PC-9 (cell line): Measurements from ENCODE around the gene CDO1. TPM values are rescaled to one million over a fixed set of nuclear protein-coding genes. Genes with fewer than 3 reads are reported as not detected.

Experiments
- BruUV-seq: library from RNA; stranded (reverse); fragments of 400-500 nt; replicated peaks from 2 replicates; lab custom pipeline; 2021; lab: Mats Ljungman, UMichigan
- CTCF ChIA-PET: fragments of 300-600 bp; sonication (Branson Sonifier 250); formaldehyde crosslinking; loops from one replicate; lab custom pipeline; 2022; ENCODE audit warnings: antibody characterized with exemption; lab: Charles Lee
- POLR2A ChIA-PET: fragments of 300-600 bp; sonication (Branson Sonifier 250); formaldehyde crosslinking; loops from one replicate; lab custom pipeline; 2022; ENCODE audit warnings: antibody characterized with exemption; ENCODE audit not compliant: unreplicated experiment; lab: Charles Lee
- DNase-seq, 2 experiments: peaks; one replicate each; pipeline versions ENCODE4 v3.0.0 to v3.0.0-alpha.2; 2015 to 2022; ENCODE audit warnings: mixed read lengths in 1 of 2
- H2AFZ ChIP-seq: fragments of 200-600 bp; sonication (generic); 2 replicates; pipeline ENCODE4 v1.8.1; 2017; ENCODE audit warnings: antibody characterized with exemption
- H3F3A ChIP-seq: fragments of 200-600 bp; sonication (generic); 2 replicates; pipeline ENCODE4 v1.8.1; 2017; ENCODE audit warnings: antibody characterized with exemption, mild to moderate bottlenecking, low read depth; ENCODE audit not compliant: insufficient read depth
- H3K27ac ChIP-seq: fragments of 200-600 bp; sonication (generic); 2 replicates; pipeline ENCODE4 v1.6.1; 2016; ENCODE audit warnings: mixed run types
- H3K27me3 ChIP-seq: fragments of 200-600 bp; sonication (generic); 2 replicates; pipeline ENCODE4 v1.6.1; 2016; ENCODE audit warnings: low read depth, mixed run types; ENCODE audit not compliant: insufficient read depth
- H3K36me3 ChIP-seq: fragments of 200-600 bp; sonication (generic); 2 replicates; pipeline ENCODE4 v1.6.1; 2016; ENCODE audit warnings: low read depth, mixed run types
- H3K4me1 ChIP-seq: fragments of 200-600 bp; sonication (generic); replicated peaks from 2 replicates; pipeline ENCODE4 v1.6.1; 2016; ENCODE audit warnings: mixed run types; ENCODE audit not compliant: insufficient read depth
- H3K4me2 ChIP-seq: fragments of 200-600 bp; sonication (generic); 2 replicates; pipeline ENCODE4 v1.6.1; 2017; ENCODE audit warnings: mixed run types
- H3K4me3 ChIP-seq: fragments of 200-600 bp; sonication (generic); 2 replicates; pipeline ENCODE4 v1.6.1; 2016; ENCODE audit warnings: mixed run types
- H3K79me2 ChIP-seq: fragments of 200-600 bp; sonication (generic); 2 replicates; pipeline ENCODE4 v1.6.1; 2017; ENCODE audit warnings: low read depth, mixed run types
- H3K9me2 ChIP-seq: fragments of 200-600 bp; sonication (generic); 2 replicates; pipeline ENCODE4 v1.8.1; 2017; ENCODE audit warnings: mild to moderate bottlenecking; ENCODE audit not compliant: insufficient read depth
- H3K9me3 ChIP-seq: fragments of 200-600 bp; sonication (generic); 2 replicates; pipeline ENCODE4 v1.8.1; 2016; ENCODE audit warnings: low read depth; ENCODE audit not compliant: insufficient read depth
- H4K20me1 ChIP-seq: fragments of 200-600 bp; sonication (generic); 2 replicates; pipeline ENCODE4 v1.8.1; 2017; ENCODE audit not compliant: insufficient read depth
- CTCF ChIP-seq: fragments of 200-600 bp; sonication (generic); conservative IDR thresholded peaks from 2 replicates; pipeline ENCODE4 v1.6.1; 2017; ENCODE audit warnings: mixed run types, antibody characterized with exemption, mild to moderate bottlenecking, moderate library complexity
- EZH2 ChIP-seq: fragments of 200-600 bp; sonication (generic); IDR thresholded peaks from 2 replicates; pipeline ENCODE4 v1.8.0; 2017; ENCODE audit warnings: antibody characterized with exemption, low read depth
- intact Hi-C: fragments of 100-400 bp; cut with micrococcal nuclease; formaldehyde crosslinking; loops from one replicate; pipeline ENCODE4 v1.10.0; 2022; ENCODE audit not compliant: unreplicated experiment
- total RNA-seq: library from RNA; stranded (reverse); gene quantifications from 2 replicates; pipeline ENCODE4 v1.2.3, GENCODE V29; 2021

Gene CDO1
- total RNA-seq, 1 experiment from 2014 or later = not detected

DNA sequence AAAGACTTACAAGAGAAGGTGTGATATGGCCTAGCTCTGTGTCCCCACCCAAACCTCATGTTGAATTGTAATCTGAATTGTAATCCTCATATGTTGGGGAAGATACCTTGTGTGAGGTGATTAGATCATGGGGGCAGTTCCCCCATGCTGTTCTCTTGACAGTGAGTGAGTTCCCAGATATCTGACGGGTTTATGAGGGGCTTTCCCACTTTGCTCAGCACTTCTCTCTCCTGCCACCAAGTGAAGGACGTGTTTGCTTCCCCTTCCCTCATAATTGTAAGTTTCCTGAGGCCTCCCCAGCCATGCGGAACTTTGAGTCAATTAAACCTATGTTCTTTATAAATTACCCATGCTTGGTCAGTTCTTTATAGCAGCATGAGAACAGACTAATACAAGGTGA is 49.0 kb downstream of the CDO1 start:
- BruUV-seq = no TSS peak
- H4K20me1 ChIP-seq = no peaks in the 10 kb centered on the region
- H3K27me3 ChIP-seq = no peaks in the 10 kb centered on the region
- intact Hi-C loops = no loop called here
- H3K27ac ChIP-seq = no peak overlapping the region
- H3F3A ChIP-seq = no peaks in the 10 kb centered on the region
- no peak for DNase-seq
- H3K4me1 ChIP-seq = no peaks in the 10 kb centered on the region
- no peak overlapping the region for H3K4me3 ChIP-seq
- no peaks in the 10 kb centered on the region; the same call in 1 of the 2 replicates for H3K9me2 ChIP-seq
- H3K36me3 ChIP-seq = no peaks in the 10 kb centered on the region
- H3K79me2 ChIP-seq = no peaks in the 10 kb centered on the region
- H2AFZ ChIP-seq = no peak overlapping the region
- H3K4me2 ChIP-seq = no peak overlapping the region
- no peak for TF ChIP-seq EZH2
- TF ChIP-seq CTCF = no peak
- POLR2A ChIA-PET = no interaction called here
- H3K9me3 ChIP-seq = no peaks in the 10 kb centered on the region
- CTCF ChIA-PET = no interaction called here

GRCh38 chr5:115766608-115767007 is 49.9 kb downstream of the CDO1 start:
- H3K27ac ChIP-seq = no peak overlapping the region
- no peaks in the 10 kb centered on the region for H3K9me3 ChIP-seq
- H3K4me2 ChIP-seq = no peak overlapping the region
- DNase-seq = no peak
- no TSS peak for BruUV-seq
- no peaks in the 10 kb centered on the region for H3K36me3 ChIP-seq
- H3K4me3 ChIP-seq = no peak overlapping the region
- H2AFZ ChIP-seq = no peak overlapping the region
- H3F3A ChIP-seq = no peaks in the 10 kb centered on the region
- no peaks in the 10 kb centered on the region for H3K27me3 ChIP-seq
- no peaks in the 10 kb centered on the region for H3K79me2 ChIP-seq
- H4K20me1 ChIP-seq = no peaks in the 10 kb centered on the region
- intact Hi-C loops = no loop called here
- TF ChIP-seq CTCF = no peak
- TF ChIP-seq EZH2 = no peak
- POLR2A ChIA-PET = no interaction called here
- H3K4me1 ChIP-seq = no peaks in the 10 kb centered on the region
- no peaks in the 10 kb centered on the region; the same call in 1 of the 2 replicates for H3K9me2 ChIP-seq
- CTCF ChIA-PET = no interaction called here

- H3K27ac ChIP-seq = no peak overlapping the region
- no peak for DNase-seq
- no peak overlapping the region for H2AFZ ChIP-seq
- no peaks in the 10 kb centered on the region for H3K36me3 ChIP-seq
- TF ChIP-seq CTCF (no peak), EZH2 (no peak)
- no peaks in the 10 kb centered on the region for H3K79me2 ChIP-seq
- no peak overlapping the region for H3K4me2 ChIP-seq
- no peaks in the 10 kb centered on the region for H3F3A ChIP-seq
- no peaks in the 10 kb centered on the region for H3K9me3 ChIP-seq
- no peaks in the 10 kb centered on the region for H3K4me1 ChIP-seq
- H3K4me3 ChIP-seq = no peak overlapping the region
- POLR2A ChIA-PET = no interaction called here
- no peaks in the 10 kb centered on the region for H3K9me2 ChIP-seq
- no peaks in the 10 kb centered on the region for H4K20me1 ChIP-seq
- no peaks in the 10 kb centered on the region for H3K27me3 ChIP-seq
- CTCF ChIA-PET = interaction anchor here (0.6 kb wide), 1 partner anchor 87 kb away, joined by 4 read pairs; no protein-coding TSS in a partner anchor
- intact Hi-C loops = no loop called here
- no TSS peak for BruUV-seq
These were observed 58.1 kb downstream of the CDO1 start for GRCh38 chr5:115758356-115758755.
